Spleen (tissue), 11 donors: ENCODE measurements around the gene CRIP2. TPM values are rescaled to one million over a fixed set of nuclear protein-coding genes. Genes with fewer than 3 reads are reported as not detected.
A peak's percentile ranks its signal among the peaks of the same experiment; 100 is the strongest.

Source experiments
- DNase-seq: peaks from one replicate; pipeline ENCODE4 v3.0.0-alpha.2; 2020
- H3K27ac ChIP-seq, 8 donors: fragments of 200-600 bp; sonication (generic) in 7 of 8; 1 replicate in 4 of 8; 2 replicates in 4 of 8; pipeline versions ENCODE4 v1.5.0 to v1.8.0; 2016 to 2021; ENCODE audit warnings: inconsistent platforms in 4 of 8, mild to moderate bottlenecking in 4 of 8, moderate library complexity in 1 of 8
- H3K27me3 ChIP-seq, 7 donors: fragments of 200-600 bp; sonication (generic) in 6 of 7; replicated peaks in 1 of 7; 1 replicate in 4 of 7; 2 replicates in 3 of 7; pipeline versions ENCODE4 v1.5.0 to v1.8.0; 2016 to 2021; ENCODE audit warnings: inconsistent platforms in 3 of 7, mild to moderate bottlenecking in 1 of 7
- H3K36me3 ChIP-seq, 6 donors: fragments of 200-600 bp; sonication (generic) in 5 of 6; 1 replicate in 4 of 6; 2 replicates in 2 of 6; pipeline versions ENCODE4 v1.5.0 to v1.8.0; 2016 to 2021; ENCODE audit warnings: inconsistent platforms in 2 of 6
- H3K4me1 ChIP-seq, 6 donors: fragments of 200-600 bp; sonication (generic) in 5 of 6; 1 replicate in 3 of 6; 2 replicates in 3 of 6; pipeline versions ENCODE4 v1.5.0 to v1.8.0; 2016 to 2021; ENCODE audit warnings: inconsistent platforms in 3 of 6
- H3K4me3 ChIP-seq, 8 donors: fragments of 200-600 bp; sonication (generic) in 7 of 8; 1 replicate in 4 of 8; 2 replicates in 4 of 8; pipeline versions ENCODE4 v1.5.0 to v1.8.0; 2016 to 2021; ENCODE audit warnings: inconsistent platforms in 4 of 8, mild to moderate bottlenecking in 4 of 8, moderate library complexity in 2 of 8
- H3K9me3 ChIP-seq, 8 donors: fragments of 200-600 bp; sonication (generic) in 7 of 8; 1 replicate in 4 of 8; 2 replicates in 4 of 8; pipeline versions ENCODE4 v1.5.0 to v1.8.0; 2016 to 2021; ENCODE audit warnings: inconsistent platforms in 4 of 8
- POLR2A ChIP-seq, 3 donors: fragments of 450-650 bp; IDR thresholded peaks; one replicate each; pipeline ENCODE4 v1.5.1; 2017; ENCODE audit warnings: antibody characterized with exemption in 3 of 3, mild to moderate bottlenecking in 1 of 3
- POLR2AphosphoS5 ChIP-seq, 3 donors: sonication (generic); formaldehyde crosslinking; IDR thresholded peaks; one replicate each; pipeline ENCODE4 v1.5.1; 2017; ENCODE audit warnings: antibody characterized with exemption in 3 of 3
- WGBS, 5 donors: extraction: QIAGEN DNeasy Blood & Tissue Kit in 3 of 5; methylation state at CpG; one replicate each; pipeline versions ENCODE4 v1.1.5 to v1.1.7; 2013 to 2018; 5-methylcytosine and 5-hydroxymethylcytosine counted together
- intact Hi-C: fragments of 100-400 bp; cut with DNase I; formaldehyde crosslinking; loops from one replicate; pipeline ENCODE4 v1.15.0; 2023; ENCODE audit warnings: low total_unique reads
- polyA plus RNA-seq, 3 donors: library from polyadenylated mRNA; stranded (reverse); fragments of 200-250 nt; gene quantifications; one replicate each; pipeline ENCODE4 v1.2.1, GENCODE V29; 2013
- total RNA-seq, 7 donors: library from RNA; depleted of rRNA in 3 of 7; stranded (reverse); fragments of >200 nt in 3 of 7; fragmentation: NEBNext Ultra II Directional in 4 of 7; extraction: Animal tissue kit (Norgen Biotek cat#: 25700) in 4 of 7; gene quantifications; one replicate each; pipeline versions ENCODE4 v1.1.0 to v1.2.1, GENCODE V29; 2016 to 2021
- TF ChIP-seq, protein P1 (sequence below), 11 experiments: fragments of 200-600 bp in 7 of 11; fragments of 450-650 bp in 4 of 11; sonication (generic) in 4 of 11; IDR thresholded peaks in 8 of 11; conservative IDR thresholded peaks in 3 of 11; 1 replicate in 7 of 11; 2 replicates in 4 of 11; pipeline versions ENCODE4 v1.4.0 to v1.8.0; 2016 to 2021; ENCODE audit warnings: antibody characterized with exemption in 11 of 11, inconsistent platforms in 4 of 11, mild to moderate bottlenecking in 1 of 11
- donor health status: healthy with polysubstance abuse.
- donor health status: DM: no; HTN: no; CAD: no; lungs with moderate emphysema.
- donor health status: DM: no; HTN: no; CAD: no.
- donor health status: Bipolar disorder and iron deficiency.
- donor health status: healthy.
- donor health status: DM: no; HTN: no; CAD: no.
- donor health status: DM: yes; HTN: yes; CAD: no.

Gene CRIP2
- total and polyA plus RNA-seq, 10 donors, result 68.6 to 181 (median 111) TPM

- H3K36me3 ChIP-seq, result peaks cover 0 to 21% (median 4%) of the 10 kb centered on the region in 6 donors
- no peak for DNase-seq
- no peak overlapping the region for H3K27ac ChIP-seq
- intact Hi-C loops, result no loop called here
- TF ChIP-seq, protein P1, sequence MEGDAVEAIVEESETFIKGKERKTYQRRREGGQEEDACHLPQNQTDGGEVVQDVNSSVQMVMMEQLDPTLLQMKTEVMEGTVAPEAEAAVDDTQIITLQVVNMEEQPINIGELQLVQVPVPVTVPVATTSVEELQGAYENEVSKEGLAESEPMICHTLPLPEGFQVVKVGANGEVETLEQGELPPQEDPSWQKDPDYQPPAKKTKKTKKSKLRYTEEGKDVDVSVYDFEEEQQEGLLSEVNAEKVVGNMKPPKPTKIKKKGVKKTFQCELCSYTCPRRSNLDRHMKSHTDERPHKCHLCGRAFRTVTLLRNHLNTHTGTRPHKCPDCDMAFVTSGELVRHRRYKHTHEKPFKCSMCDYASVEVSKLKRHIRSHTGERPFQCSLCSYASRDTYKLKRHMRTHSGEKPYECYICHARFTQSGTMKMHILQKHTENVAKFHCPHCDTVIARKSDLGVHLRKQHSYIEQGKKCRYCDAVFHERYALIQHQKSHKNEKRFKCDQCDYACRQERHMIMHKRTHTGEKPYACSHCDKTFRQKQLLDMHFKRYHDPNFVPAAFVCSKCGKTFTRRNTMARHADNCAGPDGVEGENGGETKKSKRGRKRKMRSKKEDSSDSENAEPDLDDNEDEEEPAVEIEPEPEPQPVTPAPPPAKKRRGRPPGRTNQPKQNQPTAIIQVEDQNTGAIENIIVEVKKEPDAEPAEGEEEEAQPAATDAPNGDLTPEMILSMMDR (IDR thresholded peaks at IDR 0.05 in 8 of 11, conservative IDR thresholded peaks at IDR 0.05 in 3 of 11), result no peak
- TF ChIP-seq POLR2AphosphoS5 (IDR thresholded peaks at IDR 0.05) (no peak), POLR2A (IDR thresholded peaks at IDR 0.05) (no peak)
- peaks cover 0 to 67% (median 5%) of the 10 kb centered on the region in 6 donors for H3K4me1 ChIP-seq
- no peaks in the 10 kb centered on the region for H3K27me3 ChIP-seq
- H3K4me3 ChIP-seq, result no peak overlapping the region
- WGBS, 5 donors, result 97 to 100% (median 97%) methylated on average over 1 of the region's 1 CpG
- H3K9me3 ChIP-seq, result peaks cover 0 to 9% (median 7%) of the 10 kb centered on the region in 8 donors
These were observed 43.4 kb upstream of the CRIP2 start for GRCh38 chr14:105431256-105431655.

DNA sequence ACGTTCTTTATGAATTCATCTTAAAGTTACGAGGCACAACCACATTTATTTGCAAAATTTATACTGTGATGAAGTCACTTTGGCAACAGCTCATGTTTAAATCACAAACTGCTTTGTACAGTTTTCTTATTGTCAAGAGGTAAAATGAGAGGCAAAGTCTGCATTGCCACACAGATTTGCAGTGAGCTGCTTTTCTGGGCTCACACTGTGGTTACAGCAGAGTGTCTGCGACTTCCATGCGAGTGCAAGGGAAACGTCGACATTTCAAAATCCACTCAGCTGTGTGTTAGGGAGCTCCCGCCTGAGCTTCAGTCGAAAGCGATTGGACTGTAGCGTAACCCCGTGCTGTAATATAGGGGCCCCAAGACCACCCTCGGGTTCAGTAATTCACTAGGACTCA lies 42.0 kb upstream of the CRIP2 start:
- DNase-seq, result no peak
- Histone ChIP-seq H3K36me3 (peaks cover 0 to 14% (median 0%) of the 10 kb centered on the region in 6 donors), H3K9me3 (peaks cover 0 to 9% (median 3%) of the 10 kb centered on the region in 8 donors), H3K4me3 (no peak overlapping the region), H3K27ac (no peak overlapping the region), H3K4me1 (peaks cover 0 to 71% (median 5%) of the 10 kb centered on the region in 6 donors), H3K27me3 (no peaks in the 10 kb centered on the region)
- intact Hi-C loops, result no loop called here
- no peak for TF ChIP-seq POLR2A (IDR thresholded peaks at IDR 0.05)
- TF ChIP-seq, protein P1 (IDR thresholded peaks at IDR 0.05 in 8 of 11, conservative IDR thresholded peaks at IDR 0.05 in 3 of 11), result no peak
- no peak for TF ChIP-seq POLR2AphosphoS5 (IDR thresholded peaks at IDR 0.05)
- WGBS, 5 donors, result 87 to 94% (median 90%) methylated on average over 12 of the region's 12 CpGs

- H3K4me3 ChIP-seq, result no peak overlapping the region
- H3K27ac ChIP-seq, result no peak overlapping the region
- peaks cover 0 to 71% (median 5%) of the 10 kb centered on the region in 6 donors for H3K4me1 ChIP-seq
- peak in 1 of 3 donors; percentile 22 for TF ChIP-seq POLR2AphosphoS5 (IDR thresholded peaks at IDR 0.05)
- TF ChIP-seq, protein P1 (IDR thresholded peaks at IDR 0.05 in 8 of 11, conservative IDR thresholded peaks at IDR 0.05 in 3 of 11), result no peak
- DNase-seq, result no peak
- intact Hi-C loops, result no loop called here
- H3K9me3 ChIP-seq, result peaks cover 0 to 9% (median 3%) of the 10 kb centered on the region in 8 donors
- H3K27me3 ChIP-seq, result no peaks in the 10 kb centered on the region
- WGBS, 5 donors, result 80 to 91% (median 85%) methylated on average over 9 to 17 of the region's 17 CpGs
- H3K36me3 ChIP-seq, result peaks cover 0 to 20% (median 0%) of the 10 kb centered on the region in 6 donors
These were observed 41.4 kb upstream of the CRIP2 start for GRCh38 chr14:105433161-105433605.

GRCh38 chr14:105436402-105436801 lies 38.2 kb upstream of the CRIP2 start:
- WGBS, 5 donors, result 81 to 91% (median 86%) methylated on average over 12 of the region's 12 CpGs
- peaks cover 0 to 45% (median 12%) of the 10 kb centered on the region in 6 donors for H3K36me3 ChIP-seq
- TF ChIP-seq POLR2AphosphoS5 (IDR thresholded peaks at IDR 0.05) (no peak), POLR2A (IDR thresholded peaks at IDR 0.05) (no peak)
- TF ChIP-seq, protein P1 (IDR thresholded peaks at IDR 0.05 in 8 of 11, conservative IDR thresholded peaks at IDR 0.05 in 3 of 11), result no peak
- no peak overlapping the region for H3K4me3 ChIP-seq
- H3K9me3 ChIP-seq, result peaks cover 0 to 3% (median under 1%) of the 10 kb centered on the region in 8 donors
- no peak for DNase-seq
- peaks cover 0 to 53% (median 0%) of the 10 kb centered on the region in 6 donors for H3K4me1 ChIP-seq
- H3K27ac ChIP-seq, result no peak overlapping the region
- no peaks in the 10 kb centered on the region for H3K27me3 ChIP-seq
- intact Hi-C loops, result no loop called here
